B cell (primary cell): ENCODE measurements around the gene USP6NL. TPM values are rescaled to one million over a fixed set of nuclear protein-coding genes. Genes with fewer than 3 reads are reported as not detected.
A peak's percentile ranks its signal among the peaks of the same experiment; 100 is the strongest.

ENCODE experiments used
- ATAC-seq: fragments of 200-7000 bp; cut with Tn5 transposase; one replicate; pipeline ENCODE4 v1.10.0; 2021; ENCODE audit warnings: low read depth, mild to moderate bottlenecking, moderate number of reproducible peaks, moderate library complexity
- CTCF ChIA-PET: fragments of 350-600 bp; sonication (Branson Sonifier 250); formaldehyde crosslinking; loops from one replicate; lab custom pipeline; 2021; ENCODE audit warnings: antibody characterized with exemption, inconsistent platforms; lab: Charles Lee
- POLR2A ChIA-PET: fragments of 350-600 bp; sonication (Branson Sonifier 250); formaldehyde crosslinking; loops from one replicate; lab custom pipeline; 2021; ENCODE audit warnings: antibody characterized with exemption; lab: Charles Lee
- DNase-seq: peaks from one replicate; pipeline ENCODE4 v3.0.0; 2013
- H2AFZ ChIP-seq: 2 replicates; pipeline ENCODE4 v1.6.1; 2012; ENCODE audit warnings: mild to moderate bottlenecking, low read depth, low read length; ENCODE audit not compliant: insufficient read depth, poor library complexity, severe bottlenecking
- H3K27ac ChIP-seq, 2 donors: 1 replicate in 1 of 2; 2 replicates in 1 of 2; pipeline ENCODE4 v1.5.1; 2012 to 2013; ENCODE audit warnings: low read length in 2 of 2, mild to moderate bottlenecking in 2 of 2, moderate library complexity in 1 of 2
- H3K27me3 ChIP-seq, 4 experiments: fragments of 200-600 bp in 1 of 4; sonication (generic) in 1 of 4; replicated peaks in 1 of 4; 1 replicate in 2 of 4; 2 replicates in 2 of 4; pipeline versions ENCODE4 v1.6.1 to v1.7.0; 2013 to 2016; ENCODE audit warnings: low read length in 3 of 4, mild to moderate bottlenecking in 2 of 4, mixed read lengths in 1 of 4, moderate library complexity in 1 of 4; ENCODE audit not compliant: insufficient read depth in 4 of 4, control insufficient read depth in 3 of 4; ENCODE audit errors: control extremely low read depth in 1 of 4
- H3K36me3 ChIP-seq, 2 experiments: replicated peaks in 1 of 2; 1 replicate in 1 of 2; 2 replicates in 1 of 2; pipeline versions ENCODE4 v1.6.1 to v1.7.1; 2013; ENCODE audit warnings: low read length in 1 of 2; ENCODE audit not compliant: insufficient read depth in 2 of 2, control insufficient read depth in 1 of 2; ENCODE audit errors: control extremely low read depth in 1 of 2, extremely low read depth in 1 of 2
- H3K4me1 ChIP-seq, 2 donors: fragments of 200-600 bp in 1 of 2; sonication (generic) in 1 of 2; 1 replicate in 1 of 2; 2 replicates in 1 of 2; pipeline versions ENCODE4 v1.5.1 to v1.6.1; 2013 to 2017; ENCODE audit warnings: low read length in 2 of 2; ENCODE audit not compliant: control insufficient read depth in 2 of 2, insufficient read depth in 2 of 2
- H3K4me2 ChIP-seq: replicated peaks from 2 replicates; pipeline ENCODE3; 2012; ENCODE audit warnings: mild to moderate bottlenecking, low read depth, low read length; ENCODE audit not compliant: poor library complexity, severe bottlenecking
- H3K4me3 ChIP-seq, 5 experiments: fragments of 200-600 bp in 1 of 5; sonication (generic) in 1 of 5; 1 replicate in 3 of 5; 2 replicates in 2 of 5; pipeline versions ENCODE4 v1.5.1 to v1.7.0; 2011 to 2016; ENCODE audit warnings: low read length in 4 of 5, mild to moderate bottlenecking in 4 of 5, low read depth in 2 of 5, control low read depth in 1 of 5, moderate library complexity in 1 of 5; ENCODE audit not compliant: insufficient read depth in 1 of 5; ENCODE audit errors: control extremely low read depth in 1 of 5, extremely low read depth in 1 of 5
- H3K79me2 ChIP-seq: fragments of 200-600 bp; sonication (generic); one replicate; pipeline ENCODE4 v1.6.0; 2016; ENCODE audit warnings: low read length; ENCODE audit not compliant: control insufficient read depth, insufficient read depth
- H3K9ac ChIP-seq: fragments of 200-600 bp; sonication (generic); 2 replicates; pipeline ENCODE4 v1.6.1; 2017; ENCODE audit warnings: mild to moderate bottlenecking, low read length, moderate library complexity
- H3K9me3 ChIP-seq, 3 donors: one replicate each; pipeline versions ENCODE4 v1.6.1 to v1.7.1; 2013; ENCODE audit warnings: low read length in 2 of 3; ENCODE audit not compliant: control insufficient read depth in 2 of 3, insufficient read depth in 1 of 3; ENCODE audit errors: control extremely low read depth in 1 of 3
- H4K20me1 ChIP-seq: 2 replicates; pipeline ENCODE4 v1.6.0; 2012; ENCODE audit warnings: mild to moderate bottlenecking, low read length; ENCODE audit not compliant: insufficient read depth, control insufficient read depth, poor library complexity, severe bottlenecking
- H3K27ac Mint-ChIP-seq: one replicate; pipeline ENCODE4 v1.8.0; 2021; ENCODE audit warnings: mixed read lengths
- H3K27me3 Mint-ChIP-seq: one replicate; pipeline ENCODE4 v1.8.0; 2021; ENCODE audit warnings: mixed read lengths
- H3K4me1 Mint-ChIP-seq: one replicate; pipeline ENCODE4 v1.8.0; 2021; ENCODE audit warnings: mixed read lengths
- H3K4me3 Mint-ChIP-seq: one replicate; pipeline ENCODE4 v1.8.0; 2021; ENCODE audit warnings: mixed read lengths
- H3K9me3 Mint-ChIP-seq: one replicate; pipeline ENCODE4 v1.8.0; 2022; ENCODE audit warnings: mixed read lengths; ENCODE audit not compliant: insufficient read depth
- CTCF ChIP-seq: fragments of 200-600 bp; IDR thresholded peaks from one replicate; pipeline ENCODE4 v1.8.0; 2022; ENCODE audit warnings: antibody characterized with exemption, mild to moderate bottlenecking
- EZH2 ChIP-seq: IDR thresholded peaks from 2 replicates; pipeline ENCODE4 v1.6.1; 2012; ENCODE audit warnings: borderline replicate concordance, low read depth, mild to moderate bottlenecking, moderate library complexity, low read length; ENCODE audit not compliant: insufficient read depth, poor library complexity, severe bottlenecking
- WGBS: methylation state at CpG from one replicate; pipeline ENCODE4 v1.1.5; 2013; ENCODE audit warnings: missing lambda C conversion rate; ENCODE audit not compliant: insufficient coverage; 5-methylcytosine and 5-hydroxymethylcytosine counted together
- intact Hi-C: fragments of 100-400 bp; cut with micrococcal nuclease; formaldehyde crosslinking; loops from one replicate; pipeline ENCODE4 v1.10.0; 2022
- polyA plus RNA-seq: library from polyadenylated mRNA; depleted of rRNA; stranded (reverse); fragments of >200 nt; gene quantifications from 2 replicates; pipeline ENCODE4 v1.2.3, GENCODE V29; 2012
- total RNA-seq, 2 donors: library from RNA; stranded (reverse); fragments of 120-200 nt in 1 of 2; gene quantifications; 1 replicate in 1 of 2; 2 replicates in 1 of 2; pipeline versions ENCODE4 v1.2.3 to v1.2.4, GENCODE V29; 2013 to 2022

The USP6NL gene
- total and polyA plus RNA-seq, 2 donors (not counting 1 experiment from before 2014, with no cell fraction given) = 27.0 to 61.5 TPM

GRCh38 chr10:11448190-11448544 is 163.3 kb downstream of the USP6NL start:
- peaks cover 21 to 30% of the 10 kb centered on the region in 2 donors for H3K4me1 ChIP-seq
- H3K27me3 ChIP-seq = no peaks in the 10 kb centered on the region
- H2AFZ ChIP-seq = peak overlapping the region; percentile 59
- Mint-ChIP-seq H3K27ac (peak overlapping the region; percentile 76), H3K9me3 (peaks cover 2% of the 10 kb centered on the region), H3K4me3 (peak overlapping the region; percentile 88), H3K27me3 (no peaks in the 10 kb centered on the region), H3K4me1 (peaks cover 34% of the 10 kb centered on the region)
- ATAC-seq (peak; percentile 42), DNase-seq (no peak)
- H3K27ac ChIP-seq = no peak overlapping the region
- intact Hi-C loops = no loop called here
- WGBS = 42% methylated on average over 8 of the region's 8 CpGs
- ChIA-PET POLR2A (no interaction called here), CTCF (interaction anchor here (1.3 kb wide), 1 partner anchor 19 kb away, joined by 3 read pairs; no protein-coding TSS in a partner anchor)
- no peaks in the 10 kb centered on the region for H3K36me3 ChIP-seq
- no peaks in the 10 kb centered on the region for H3K79me2 ChIP-seq
- peak overlapping the region; percentile 77 for H3K4me2 ChIP-seq
- no peaks in the 10 kb centered on the region for H4K20me1 ChIP-seq
- no peak for TF ChIP-seq EZH2
- TF ChIP-seq CTCF = no peak
- peak overlapping the region in 4 of 5 experiments; percentile 20 to 60 (median 34) for H3K4me3 ChIP-seq
- peak overlapping the region; percentile 60 for H3K9ac ChIP-seq
- peaks cover 0 to 8% (median 0%) of the 10 kb centered on the region in 3 donors for H3K9me3 ChIP-seq

DNA sequence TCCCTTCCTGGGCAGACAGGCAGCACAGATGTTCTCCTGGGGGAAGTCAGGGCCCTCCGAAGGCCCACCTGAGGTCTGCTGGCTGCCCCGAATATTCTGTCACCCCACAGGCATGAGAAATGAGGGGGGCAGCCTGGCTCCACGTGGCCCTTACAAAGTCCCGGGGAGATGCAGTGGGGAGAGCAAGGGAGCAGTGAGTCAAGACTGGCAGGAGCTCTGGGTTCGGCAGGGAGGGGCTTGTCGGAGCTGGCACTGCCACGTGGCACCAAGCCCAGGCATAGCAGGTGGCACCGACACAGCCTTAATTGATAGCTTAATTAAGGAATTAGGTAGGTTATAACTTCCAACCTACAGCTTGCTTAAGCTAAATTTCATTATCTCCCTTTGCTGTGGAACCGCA is 163.9 kb downstream of the USP6NL start:
- peaks cover under 1% of the 10 kb centered on the region for H3K9me3 Mint-ChIP-seq
- TF ChIP-seq EZH2 (no peak), CTCF (no peak)
- H3K4me3 Mint-ChIP-seq = peak overlapping the region; percentile 88
- H3K4me3 ChIP-seq = no peak overlapping the region
- H2AFZ ChIP-seq = no peak overlapping the region
- no peaks in the 10 kb centered on the region for H4K20me1 ChIP-seq
- intact Hi-C loops = no loop called here
- CTCF ChIA-PET = interaction anchor here (1.1 to 1.3 kb wide), 2 partner anchors 19 to 310 kb away, joined by 3 read pairs; no protein-coding TSS in a partner anchor
- no peak for DNase-seq
- WGBS = 81% methylated on average over 4 of the region's 9 CpGs
- H3K9ac ChIP-seq = no peak overlapping the region
- peaks cover 0 to 6% (median 0%) of the 10 kb centered on the region in 3 donors for H3K9me3 ChIP-seq
- H3K79me2 ChIP-seq = no peaks in the 10 kb centered on the region
- ATAC-seq = no peak
- no peak overlapping the region for H3K27ac Mint-ChIP-seq
- H3K27me3 ChIP-seq = no peaks in the 10 kb centered on the region
- H3K27me3 Mint-ChIP-seq = no peaks in the 10 kb centered on the region
- POLR2A ChIA-PET = no interaction called here
- H3K4me2 ChIP-seq = peak overlapping the region; percentile 77
- peaks cover 36% of the 10 kb centered on the region for H3K4me1 Mint-ChIP-seq
- no peaks in the 10 kb centered on the region for H3K36me3 ChIP-seq
- peaks cover 21 to 30% of the 10 kb centered on the region in 2 donors for H3K4me1 ChIP-seq
- no peak overlapping the region for H3K27ac ChIP-seq
